ENCODE measurements around the gene ZFAND6. TPM values are rescaled to one million over a fixed set of nuclear protein-coding genes. Genes with fewer than 3 reads are reported as not detected.

Gene ZFAND6
- total and polyA plus RNA-seq, 4 donors: 47.6 to 102 (median 82.4) TPM

GRCh38 chr15:80036071-80036470 is 23.4 kb upstream of the ZFAND6 start:
- Histone ChIP-seq H3K4me1 (ENCODE audit: control insufficient read depth in 4 of 4, insufficient read depth in 4 of 4, low read length in 3 of 4) (no peaks in the 10 kb centered on the region), H3K36me3 (ENCODE audit: control insufficient read depth in 4 of 4, insufficient read depth in 3 of 4, low read depth in 1 of 4, low read length in 3 of 4) (no peaks in the 10 kb centered on the region), H3K9me3 (ENCODE audit: control insufficient read depth in 4 of 4, low read length in 3 of 4) (no peaks in the 10 kb centered on the region), H3K4me3 (ENCODE audit: low read depth in 1 of 3, low read length in 3 of 3) (no peak overlapping the region), H3K27me3 (ENCODE audit: control insufficient read depth in 4 of 4, insufficient read depth in 4 of 4, low read length in 3 of 4) (no peaks in the 10 kb centered on the region), H3K27ac (ENCODE audit: low read depth in 1 of 2, low read length in 2 of 2) (no peak overlapping the region), H3K9ac (ENCODE audit: low read depth in 1 of 2, low read length in 2 of 2) (no peak overlapping the region)
- no peak for DNase-seq (ENCODE audit: low spot score)
- TF ChIP-seq RAD21 (IDR thresholded peaks at IDR 0.05) (no peak), SP1 (IDR thresholded peaks at IDR 0.05) (no peak), REST (IDR thresholded peaks at IDR 0.05) (no peak), NR2F2 (IDR thresholded peaks at IDR 0.05) (no peak), GABPA (IDR thresholded peaks at IDR 0.05 in 1 of 2, conservative IDR thresholded peaks at IDR 0.05 in 1 of 2) (no peak), HNF4G (IDR thresholded peaks at IDR 0.05) (no peak), YY1 (IDR thresholded peaks at IDR 0.05) (no peak), MAX (IDR thresholded peaks at IDR 0.05) (no peak)
- 92% methylated on average over 1 of the region's 1 CpG for WGBS

- DNase-seq (ENCODE audit: low spot score): no peak
- 94% methylated on average over 3 of the region's 3 CpGs for WGBS
- Histone ChIP-seq H3K27me3 (ENCODE audit: control insufficient read depth in 4 of 4, insufficient read depth in 4 of 4, low read length in 3 of 4) (no peaks in the 10 kb centered on the region), H3K27ac (ENCODE audit: low read depth in 1 of 2, low read length in 2 of 2) (no peak overlapping the region), H3K36me3 (ENCODE audit: control insufficient read depth in 4 of 4, insufficient read depth in 3 of 4, low read depth in 1 of 4, low read length in 3 of 4) (no peaks in the 10 kb centered on the region), H3K4me1 (ENCODE audit: control insufficient read depth in 4 of 4, insufficient read depth in 4 of 4, low read length in 3 of 4) (no peaks in the 10 kb centered on the region), H3K4me3 (ENCODE audit: low read depth in 1 of 3, low read length in 3 of 3) (no peak overlapping the region), H3K9ac (ENCODE audit: low read depth in 1 of 2, low read length in 2 of 2) (no peak overlapping the region), H3K9me3 (ENCODE audit: control insufficient read depth in 4 of 4, low read length in 3 of 4) (no peaks in the 10 kb centered on the region)
- TF ChIP-seq NR2F2 (IDR thresholded peaks at IDR 0.05): no peak
- no peak for TF ChIP-seq REST (IDR thresholded peaks at IDR 0.05)
- no peak for TF ChIP-seq JUND (IDR thresholded peaks at IDR 0.05)
- no peak for TF ChIP-seq CTCF (IDR thresholded peaks at IDR 0.05; ENCODE audit: low read depth, low read length, missing input control)
- TF ChIP-seq ATF3 (IDR thresholded peaks at IDR 0.05): no peak
- TF ChIP-seq RAD21 (IDR thresholded peaks at IDR 0.05): no peak
- TF ChIP-seq GABPA (IDR thresholded peaks at IDR 0.05 in 1 of 2, conservative IDR thresholded peaks at IDR 0.05 in 1 of 2): no peak
Measured at GRCh38 chr15:80041494-80042253, 17.8 kb upstream of the ZFAND6 start.

Data from liver (tissue), 9 donors.